Measurements from ENCODE around the gene PLAAT5.

The PLAAT5 gene

GRCh38 chr11:63520606-63521170, 29.7 kb upstream of the PLAAT5 start:
- TF ChIP-seq GABPA (IDR thresholded peaks at IDR 0.05; ENCODE audit: low read depth) (no peak), POLR2AphosphoS5 (IDR thresholded peaks at IDR 0.05; ENCODE audit: low read depth) (no peak), REST (IDR thresholded peaks at IDR 0.05; ENCODE audit: insufficient replicate concordance, low read depth) (no peak), SPI1 (IDR thresholded peaks at IDR 0.05; ENCODE audit: borderline replicate concordance, low read depth) (no peak)
- TF ChIP-seq, protein P1, sequence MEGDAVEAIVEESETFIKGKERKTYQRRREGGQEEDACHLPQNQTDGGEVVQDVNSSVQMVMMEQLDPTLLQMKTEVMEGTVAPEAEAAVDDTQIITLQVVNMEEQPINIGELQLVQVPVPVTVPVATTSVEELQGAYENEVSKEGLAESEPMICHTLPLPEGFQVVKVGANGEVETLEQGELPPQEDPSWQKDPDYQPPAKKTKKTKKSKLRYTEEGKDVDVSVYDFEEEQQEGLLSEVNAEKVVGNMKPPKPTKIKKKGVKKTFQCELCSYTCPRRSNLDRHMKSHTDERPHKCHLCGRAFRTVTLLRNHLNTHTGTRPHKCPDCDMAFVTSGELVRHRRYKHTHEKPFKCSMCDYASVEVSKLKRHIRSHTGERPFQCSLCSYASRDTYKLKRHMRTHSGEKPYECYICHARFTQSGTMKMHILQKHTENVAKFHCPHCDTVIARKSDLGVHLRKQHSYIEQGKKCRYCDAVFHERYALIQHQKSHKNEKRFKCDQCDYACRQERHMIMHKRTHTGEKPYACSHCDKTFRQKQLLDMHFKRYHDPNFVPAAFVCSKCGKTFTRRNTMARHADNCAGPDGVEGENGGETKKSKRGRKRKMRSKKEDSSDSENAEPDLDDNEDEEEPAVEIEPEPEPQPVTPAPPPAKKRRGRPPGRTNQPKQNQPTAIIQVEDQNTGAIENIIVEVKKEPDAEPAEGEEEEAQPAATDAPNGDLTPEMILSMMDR (IDR thresholded peaks at IDR 0.05; ENCODE audit: insufficient read depth, low read length), result no peak
- no peak for DNase-seq (ENCODE audit: low read depth in 1 of 2, low spot score in 1 of 2)
- no peaks in the 10 kb centered on the region for H3K27me3 ChIP-seq (ENCODE audit: insufficient read depth, poor library complexity, severe bottlenecking)
- no peak overlapping the region for H3K4me3 ChIP-seq (replicated peaks; ENCODE audit: insufficient read depth, low read length)
- H3K27ac ChIP-seq (replicated peaks), result no peak overlapping the region

- no peak for TF ChIP-seq POLR2AphosphoS5 (IDR thresholded peaks at IDR 0.05; ENCODE audit: low read depth)
- no peak for TF ChIP-seq REST (IDR thresholded peaks at IDR 0.05; ENCODE audit: insufficient replicate concordance, low read depth)
- TF ChIP-seq SPI1 (IDR thresholded peaks at IDR 0.05; ENCODE audit: borderline replicate concordance, low read depth), result no peak
- TF ChIP-seq, protein P1 (IDR thresholded peaks at IDR 0.05; ENCODE audit: insufficient read depth, low read length), result no peak
- no peak for TF ChIP-seq GABPA (IDR thresholded peaks at IDR 0.05; ENCODE audit: low read depth)
- H3K4me3 ChIP-seq (replicated peaks; ENCODE audit: insufficient read depth, low read length), result no peak overlapping the region
- H3K27me3 ChIP-seq (ENCODE audit: insufficient read depth, poor library complexity, severe bottlenecking), result no peaks in the 10 kb centered on the region
- DNase-seq (ENCODE audit: low read depth in 1 of 2, low spot score in 1 of 2), result no peak
- H3K27ac ChIP-seq (replicated peaks), result no peak overlapping the region
These were observed 27.6 kb upstream of the PLAAT5 start for GRCh38 chr11:63518548-63518947.

DNA sequence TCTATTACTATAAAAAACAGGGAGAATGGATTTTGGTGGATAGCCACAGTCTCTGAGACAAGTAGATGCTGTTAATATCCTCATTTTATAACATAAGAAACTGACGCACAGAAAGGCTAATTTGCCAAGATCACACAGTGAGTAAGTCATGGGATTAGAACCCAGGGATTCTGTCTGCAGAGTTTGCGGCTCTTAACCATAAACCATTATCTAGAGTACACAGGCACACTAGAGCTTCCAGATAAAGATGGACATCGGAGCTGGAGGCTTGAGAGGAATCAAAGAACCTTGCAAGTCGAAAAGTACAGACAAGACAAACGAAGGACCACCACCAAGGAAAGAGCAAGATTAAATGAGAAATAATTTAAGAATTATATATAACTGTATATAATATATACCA, 26.2 kb upstream of the PLAAT5 start:
- TF ChIP-seq REST (IDR thresholded peaks at IDR 0.05; ENCODE audit: insufficient replicate concordance, low read depth) (no peak), SPI1 (IDR thresholded peaks at IDR 0.05; ENCODE audit: borderline replicate concordance, low read depth) (no peak), GABPA (IDR thresholded peaks at IDR 0.05; ENCODE audit: low read depth) (no peak), POLR2AphosphoS5 (IDR thresholded peaks at IDR 0.05; ENCODE audit: low read depth) (no peak)
- TF ChIP-seq, protein P1 (IDR thresholded peaks at IDR 0.05; ENCODE audit: insufficient read depth, low read length), result no peak
- no peak overlapping the region for H3K27ac ChIP-seq (replicated peaks)
- H3K27me3 ChIP-seq (ENCODE audit: insufficient read depth, poor library complexity, severe bottlenecking), result no peaks in the 10 kb centered on the region
- H3K4me3 ChIP-seq (replicated peaks; ENCODE audit: insufficient read depth, low read length), result no peak overlapping the region
- DNase-seq (ENCODE audit: low read depth in 1 of 2, low spot score in 1 of 2), result no peak

All from HL-60 (cell line).